Measurements from ENCODE around the gene CSDE1.
"Not testable (repeated sequence)": the region's sequence is repeated elsewhere in the genome, so short reads cannot be mapped to it uniquely, and the experiment has no call there.

Gene CSDE1

GRCh38 chr1:114758256-114758832, 560 bp upstream of the CSDE1 start:
- Mint-ChIP-seq H3K36me3 (ENCODE audit: low read depth) (peaks cover 4% of the 10 kb centered on the region), H3K9me3 (no peaks in the 10 kb centered on the region), H3K4me3 (peak overlapping the region; percentile 98 to 100 (median 99)), H3K27me3 (ENCODE audit: low read depth) (no peaks in the 10 kb centered on the region), H3K4me1 (peaks cover 39% of the 10 kb centered on the region), H3K27ac (peak overlapping the region; percentile 99 to 100 (median 100))
- peak in 1 of 3 experiments; percentile 2 for TF ChIP-seq CTCF (IDR thresholded peaks at IDR 0.05; ENCODE audit: unreplicated experiment in 3 of 3)

GRCh38 chr1:114756949-114757454, 782 bp downstream of the CSDE1 start:
- H3K4me3 Mint-ChIP-seq, result peak overlapping the region; percentile 98 to 100 (median 99)
- H3K9me3 Mint-ChIP-seq, result no peaks in the 10 kb centered on the region
- no peaks in the 10 kb centered on the region for H3K27me3 Mint-ChIP-seq (ENCODE audit: low read depth)
- peaks cover 50% of the 10 kb centered on the region for H3K4me1 Mint-ChIP-seq
- TF ChIP-seq CTCF (IDR thresholded peaks at IDR 0.05; ENCODE audit: unreplicated experiment in 3 of 3), result no peak
- H3K36me3 Mint-ChIP-seq (ENCODE audit: low read depth), result peaks cover 4% of the 10 kb centered on the region
- H3K27ac Mint-ChIP-seq, result peak overlapping the region; percentile 99 to 100 (median 100)

- peaks cover 4% of the 10 kb centered on the region for H3K36me3 Mint-ChIP-seq (ENCODE audit: low read depth)
- H3K9me3 Mint-ChIP-seq, result no peaks in the 10 kb centered on the region
- H3K4me1 Mint-ChIP-seq, result peaks cover 57% of the 10 kb centered on the region
- peak overlapping the region; percentile 98 to 100 (median 99) for H3K4me3 Mint-ChIP-seq
- H3K27me3 Mint-ChIP-seq (ENCODE audit: low read depth), result no peaks in the 10 kb centered on the region
- peak overlapping the region; percentile 99 to 100 (median 100) for H3K27ac Mint-ChIP-seq
- no peak for TF ChIP-seq CTCF (IDR thresholded peaks at IDR 0.05; ENCODE audit: unreplicated experiment in 3 of 3)
Measured at GRCh38 chr1:114756009-114756892, 1.5 kb downstream of the CSDE1 start.

GRCh38 chr1:114755006-114755931, 2.5 kb downstream of the CSDE1 start:
- peak overlapping the region; percentile 51 to 100 (median 99) for H3K27ac Mint-ChIP-seq
- H3K4me1 Mint-ChIP-seq, result peaks cover 67% of the 10 kb centered on the region
- no peak for TF ChIP-seq CTCF (IDR thresholded peaks at IDR 0.05; ENCODE audit: unreplicated experiment in 3 of 3)
- H3K36me3 Mint-ChIP-seq (ENCODE audit: low read depth), result peaks cover 4% of the 10 kb centered on the region
- H3K9me3 Mint-ChIP-seq, result no peaks in the 10 kb centered on the region
- H3K4me3 Mint-ChIP-seq, result peak overlapping the region; percentile 98 to 100 (median 99)
- no peaks in the 10 kb centered on the region for H3K27me3 Mint-ChIP-seq (ENCODE audit: low read depth)

GRCh38 chr1:114753702-114754101, 4.1 kb downstream of the CSDE1 start:
- not testable (repeated sequence) for H3K4me3 Mint-ChIP-seq; H3K9me3 Mint-ChIP-seq; H3K27me3 Mint-ChIP-seq (ENCODE audit: low read depth); H3K27ac Mint-ChIP-seq
- peaks cover 80% of the 10 kb centered on the region for H3K4me1 Mint-ChIP-seq
- H3K36me3 Mint-ChIP-seq (ENCODE audit: low read depth), result peaks cover 16% of the 10 kb centered on the region

Measured in nephron (organoid).